K562 (cell line): ENCODE data around the gene SVIL.

Source experiments
- CTCF ChIP-seq, 3 experiments: IDR thresholded peaks in 2 of 3; conservative IDR thresholded peaks in 1 of 3; 2 replicates each; pipeline ENCODE4 v1.5.1; 2011 to 2012; ENCODE audit warnings: low read length in 3 of 3, mild to moderate bottlenecking in 3 of 3, control low read depth in 2 of 3, improper control_type of control experiment in 1 of 3, inconsistent platforms in 1 of 3, low read depth in 1 of 3, mixed read lengths in 1 of 3, moderate library complexity in 1 of 3; ENCODE audit not compliant: insufficient read depth in 2 of 3
- TAF1 ChIP-seq: IDR thresholded peaks from 2 replicates; pipeline ENCODE4 v1.6.1; 2011; ENCODE audit warnings: mild to moderate bottlenecking, low read length, moderate library complexity; ENCODE audit not compliant: insufficient read depth, control insufficient read depth, severe bottlenecking; ENCODE audit errors: extremely low read depth

GRCh38 chr10:29647478-29647877, 12.7 kb upstream of the SVIL start:
- TF ChIP-seq TAF1 (no peak), CTCF (IDR thresholded peaks at IDR 0.05 in 2 of 3, conservative IDR thresholded peaks at IDR 0.05 in 1 of 3; ENCODE audit: insufficient read depth in 2 of 3, low read depth in 1 of 3, low read length in 3 of 3) (no peak)
